ENCODE measurements around the gene BANF1.

BANF1 gene

DNA sequence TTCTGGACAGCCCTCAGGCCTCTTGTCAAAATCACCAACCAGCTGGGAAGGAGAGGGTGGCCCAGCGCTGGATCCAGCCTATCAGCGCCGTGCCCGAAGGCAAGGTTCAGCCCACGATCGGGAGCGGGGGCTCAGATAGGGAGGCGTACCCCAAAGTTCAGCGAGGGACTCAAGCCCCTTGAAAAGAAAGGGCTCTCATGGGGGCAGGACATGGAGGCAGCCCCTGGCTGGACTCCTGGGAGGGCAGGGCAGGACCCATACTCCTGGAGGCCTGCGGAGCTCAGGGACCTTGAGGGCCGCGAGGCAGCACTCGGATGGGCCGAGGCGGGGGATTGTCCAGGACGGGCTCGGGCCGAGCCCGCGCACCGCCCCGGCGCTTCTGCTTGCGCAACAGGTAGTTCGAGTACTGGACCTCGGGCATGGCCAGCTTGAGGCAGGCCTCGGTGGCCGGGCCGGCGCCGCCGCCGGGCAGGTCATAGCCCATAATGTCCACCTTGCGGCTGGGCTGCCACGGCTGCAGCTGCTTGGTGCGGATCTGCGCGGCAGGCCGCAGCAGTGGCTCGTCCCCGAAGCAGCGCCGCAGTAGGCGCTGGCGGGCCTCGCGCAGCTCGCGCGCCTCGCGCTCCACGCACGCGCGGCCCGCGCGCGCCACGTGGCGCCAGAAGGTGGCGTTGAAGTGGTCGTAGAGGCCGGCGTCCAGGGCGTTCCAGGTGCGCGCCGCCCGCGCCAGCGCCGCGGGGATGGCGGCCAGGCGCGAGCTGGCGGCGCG lies 40.1 kb downstream of the BANF1 start:
- no peak for DNase-seq

DNA sequence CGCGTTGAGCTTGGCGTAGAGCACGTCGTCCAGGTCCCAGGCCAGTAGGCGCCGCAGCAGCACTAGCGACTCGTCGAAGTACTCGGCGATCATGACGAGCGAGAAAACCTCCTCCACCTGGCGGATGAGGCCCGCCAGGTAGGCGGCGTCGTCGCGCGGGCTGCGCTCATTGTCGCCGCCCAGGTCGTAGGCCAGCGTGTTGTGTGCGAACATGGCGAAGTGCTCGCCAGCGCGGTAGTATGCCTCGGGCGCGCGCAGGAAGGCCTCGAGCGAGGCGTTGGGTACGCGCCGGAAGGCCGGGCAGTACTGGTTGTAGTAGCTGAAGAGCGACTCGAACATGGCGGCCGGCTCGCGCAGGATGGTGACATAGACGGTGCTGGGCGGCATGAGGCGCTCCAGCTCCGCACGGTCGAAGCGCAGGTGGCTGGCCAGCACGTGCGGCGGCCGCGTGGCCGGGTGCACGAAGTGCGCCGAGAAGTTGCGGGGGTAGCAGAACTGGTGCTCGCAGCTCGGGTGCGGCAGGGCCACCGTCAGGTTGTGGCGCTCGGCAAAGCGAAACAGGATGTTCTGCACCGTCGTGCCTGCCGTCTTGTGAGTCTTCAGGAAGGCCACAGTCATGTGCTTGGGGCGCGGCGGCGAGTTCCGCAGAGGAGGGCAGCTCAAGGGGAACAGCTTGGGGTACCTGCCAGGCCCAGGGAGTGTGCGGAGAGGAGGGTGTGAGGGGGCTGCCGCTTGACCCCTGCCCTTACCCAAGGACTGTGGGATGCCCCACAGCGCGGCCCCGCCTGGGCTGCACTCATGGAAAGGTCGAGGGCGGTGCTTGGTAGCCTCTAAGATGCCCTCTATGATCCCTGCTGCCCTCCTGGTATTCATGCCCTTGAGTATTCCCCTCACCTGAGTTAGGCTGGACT lies 40.9 kb downstream of the BANF1 start:
- no peak for DNase-seq

DNA sequence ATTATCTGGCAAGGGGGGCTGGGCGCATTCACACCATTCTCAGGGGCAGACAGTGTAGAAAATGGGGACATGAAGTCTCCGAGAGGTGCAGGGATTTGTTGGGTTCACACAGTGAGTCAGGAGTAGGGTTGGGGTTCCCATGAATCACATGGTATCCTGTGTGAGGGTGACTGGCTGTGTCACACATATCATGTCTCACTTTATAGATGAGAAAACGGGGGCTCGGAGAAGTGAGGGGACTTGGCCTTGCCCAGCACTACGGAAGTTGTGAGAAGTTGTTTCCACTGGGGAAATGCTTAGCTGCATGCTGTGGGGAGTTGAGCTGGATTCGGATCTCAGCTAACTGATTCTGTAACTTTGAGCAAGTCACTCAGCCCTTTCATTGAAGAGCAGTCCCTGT lies 42.5 kb downstream of the BANF1 start:
- no peak for DNase-seq

DNA sequence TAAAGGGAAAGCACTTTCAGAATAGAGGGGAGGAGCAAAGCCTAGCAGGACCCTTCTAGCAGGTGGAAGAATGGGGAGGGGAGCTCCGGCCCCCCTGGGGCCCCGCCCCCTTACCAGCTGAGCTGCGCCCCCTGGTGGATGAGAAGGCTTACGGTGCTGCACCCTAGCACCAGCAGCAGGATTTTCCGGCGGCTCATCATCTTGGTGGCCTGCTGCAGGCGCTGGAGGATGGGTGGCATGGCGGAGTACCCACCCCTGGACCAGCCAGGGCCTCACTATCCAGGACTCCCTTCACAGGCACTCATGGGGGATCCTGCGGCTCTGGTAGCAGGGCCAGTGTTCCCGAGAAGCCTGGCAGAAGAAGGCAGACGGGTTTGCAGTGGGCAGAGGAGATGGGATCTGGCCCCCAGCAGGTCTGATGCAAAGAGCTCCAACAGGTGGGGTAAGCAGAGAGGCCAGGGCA lies 42.9 kb downstream of the BANF1 start:
- DNase-seq, result peak; percentile 9

DNA sequence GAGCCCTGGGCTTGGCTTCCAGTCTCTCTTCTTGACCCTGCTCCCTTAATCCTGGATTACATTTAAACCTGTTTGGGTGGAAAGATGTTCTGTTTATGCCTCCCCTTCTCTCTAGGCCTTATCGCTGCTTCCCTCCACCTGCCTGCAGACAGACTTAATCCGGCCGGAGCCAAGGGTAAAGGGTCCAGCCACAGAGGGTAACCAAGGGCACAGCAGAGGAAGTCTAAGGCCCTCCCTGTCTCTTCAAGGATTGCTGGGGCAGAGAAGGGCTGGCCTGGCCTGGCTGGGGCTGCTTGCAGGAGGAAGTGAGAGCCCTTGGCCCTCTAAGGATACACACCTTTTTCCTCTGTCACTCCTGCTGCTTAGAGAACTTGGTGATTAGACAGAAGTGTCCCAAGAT lies 44.6 kb downstream of the BANF1 start:
- no peak for DNase-seq

DNA sequence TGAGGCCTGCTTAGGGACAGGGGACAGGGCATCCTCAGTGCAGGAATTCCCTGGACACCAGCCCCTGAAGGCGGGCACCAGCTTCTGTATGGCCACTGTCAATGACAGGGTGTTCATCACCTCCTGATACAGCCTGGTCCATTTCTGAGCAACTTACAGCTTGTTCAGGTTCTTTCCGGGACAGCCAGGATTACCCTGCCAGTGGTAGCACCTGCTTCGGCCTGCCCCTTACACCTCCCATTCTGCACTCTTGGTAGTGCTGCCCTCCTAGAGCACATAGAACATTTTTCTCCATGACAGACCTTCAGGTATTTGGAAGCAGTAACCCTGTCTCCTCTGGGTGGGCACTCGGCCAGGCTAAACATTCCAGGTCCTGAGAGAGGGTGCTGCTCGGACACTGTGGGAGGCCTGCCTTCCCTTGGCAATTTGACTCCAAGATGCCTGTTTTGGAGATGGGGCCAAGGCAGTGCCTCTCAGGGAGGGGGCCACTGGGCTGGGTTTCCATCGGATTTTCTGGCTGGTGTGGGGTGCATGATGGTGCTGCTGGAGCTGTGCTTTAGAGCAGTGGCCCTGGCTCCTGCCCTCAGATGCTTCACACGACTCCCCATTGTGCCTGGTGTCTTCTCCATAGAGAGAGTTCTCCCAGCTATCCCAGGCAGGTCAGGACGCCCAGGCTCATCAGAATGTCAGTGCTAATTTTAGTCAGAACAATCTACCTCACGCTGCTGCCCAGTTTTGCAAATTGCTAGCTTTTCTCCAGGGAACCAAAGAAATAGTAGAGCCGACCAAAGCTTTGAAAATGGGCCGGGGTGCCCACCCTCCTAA lies 45.5 kb downstream of the BANF1 start:
- no peak for DNase-seq

DNA sequence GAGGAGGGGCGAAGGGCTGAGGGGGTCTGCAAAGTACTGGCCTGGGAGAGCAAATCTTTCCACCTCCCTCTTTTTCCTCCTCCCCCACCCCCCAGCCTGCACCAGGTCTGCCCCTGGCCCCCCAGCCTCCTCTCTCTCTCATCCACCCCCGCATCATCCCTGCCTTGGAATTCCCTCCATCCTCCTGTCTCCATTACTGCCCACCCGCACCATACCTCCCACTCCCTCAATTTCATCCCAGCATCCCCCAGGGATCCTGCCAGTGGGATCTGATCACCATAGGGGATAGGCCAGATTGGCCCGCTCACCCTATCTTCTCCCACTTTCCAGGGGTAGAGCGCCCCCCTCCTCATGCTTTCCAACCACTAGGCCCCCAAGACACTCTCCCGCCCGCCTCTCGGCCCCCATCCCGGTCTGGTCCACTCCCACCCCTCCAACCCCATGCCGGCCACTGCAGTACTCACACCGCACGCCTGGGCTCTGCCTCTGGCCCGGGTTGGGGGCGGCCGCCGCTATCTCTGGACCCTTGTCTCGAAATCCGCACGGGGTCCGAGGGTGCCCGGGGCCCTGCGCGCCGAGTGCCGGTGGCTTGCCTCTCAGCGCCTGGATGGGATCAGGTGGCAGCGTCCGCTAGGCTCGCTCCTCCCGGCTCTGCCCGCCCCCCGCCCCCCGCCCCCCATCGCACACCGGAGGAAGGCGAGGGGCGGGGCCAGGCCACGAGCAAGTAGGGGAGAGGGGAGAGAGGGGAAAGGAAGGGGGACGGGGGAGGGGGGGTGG lies 46.4 kb downstream of the BANF1 start, which contains the start of gene GAL3ST3:
GAL3ST3 (minus strand) TSS at position 615 of the 777 bp plus-strand sequence. CDS start 3,746 bp downstream, outside the sequence.
- peak; percentile 26 for DNase-seq

DNA sequence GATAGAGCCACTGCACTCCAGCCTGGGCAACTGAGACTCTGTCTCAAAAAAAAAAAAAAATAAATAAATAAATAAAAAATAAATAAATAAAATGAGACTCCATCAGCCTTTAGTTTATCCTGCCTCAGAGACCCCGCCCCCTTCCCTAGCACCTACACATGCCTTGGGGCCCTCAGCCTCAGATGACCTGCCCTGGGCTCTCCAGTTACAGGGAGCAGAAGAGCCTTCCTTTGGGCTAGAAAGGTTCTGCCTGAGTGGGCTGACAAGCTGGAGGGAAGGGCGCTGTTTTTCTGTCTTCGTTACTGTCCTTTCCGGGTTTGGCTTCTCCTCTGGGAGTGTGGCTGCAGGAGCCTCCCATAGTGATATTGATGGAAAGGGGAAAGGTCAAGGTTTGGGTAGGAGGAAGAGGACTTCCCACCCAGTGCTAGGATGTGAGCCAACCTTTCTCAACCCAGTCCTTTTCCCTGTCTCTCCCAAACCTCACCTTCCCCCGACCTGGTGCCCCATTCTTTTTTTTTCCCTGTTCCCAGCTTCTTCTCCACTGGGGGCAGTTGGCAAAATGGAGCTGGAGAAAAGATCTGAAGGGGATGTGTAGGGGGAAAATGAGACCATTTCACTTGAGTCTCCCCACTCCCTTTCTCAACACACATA lies 48.4 kb downstream of the BANF1 start:
- no peak for DNase-seq

DNA sequence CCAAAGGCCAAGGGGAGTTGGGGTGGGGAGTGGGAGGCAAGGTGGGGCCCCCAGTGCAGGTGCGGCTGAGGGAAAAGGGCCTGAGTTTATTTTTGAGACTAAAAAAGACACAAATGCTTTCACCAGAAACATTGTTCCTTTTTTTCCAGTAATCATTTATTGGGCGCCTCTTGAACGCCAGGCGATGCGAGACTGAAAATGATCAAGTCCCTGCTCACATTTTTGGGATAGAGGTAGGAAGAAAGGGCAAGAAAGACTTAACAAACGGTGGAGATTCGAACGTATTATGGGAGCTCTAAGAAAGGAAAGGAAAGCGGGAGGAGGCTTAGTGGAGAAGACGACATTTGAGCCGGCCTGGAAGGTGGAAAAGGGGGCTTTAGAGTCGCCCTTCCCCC lies 49.1 kb downstream of the BANF1 start:
- DNase-seq, result no peak

DNA sequence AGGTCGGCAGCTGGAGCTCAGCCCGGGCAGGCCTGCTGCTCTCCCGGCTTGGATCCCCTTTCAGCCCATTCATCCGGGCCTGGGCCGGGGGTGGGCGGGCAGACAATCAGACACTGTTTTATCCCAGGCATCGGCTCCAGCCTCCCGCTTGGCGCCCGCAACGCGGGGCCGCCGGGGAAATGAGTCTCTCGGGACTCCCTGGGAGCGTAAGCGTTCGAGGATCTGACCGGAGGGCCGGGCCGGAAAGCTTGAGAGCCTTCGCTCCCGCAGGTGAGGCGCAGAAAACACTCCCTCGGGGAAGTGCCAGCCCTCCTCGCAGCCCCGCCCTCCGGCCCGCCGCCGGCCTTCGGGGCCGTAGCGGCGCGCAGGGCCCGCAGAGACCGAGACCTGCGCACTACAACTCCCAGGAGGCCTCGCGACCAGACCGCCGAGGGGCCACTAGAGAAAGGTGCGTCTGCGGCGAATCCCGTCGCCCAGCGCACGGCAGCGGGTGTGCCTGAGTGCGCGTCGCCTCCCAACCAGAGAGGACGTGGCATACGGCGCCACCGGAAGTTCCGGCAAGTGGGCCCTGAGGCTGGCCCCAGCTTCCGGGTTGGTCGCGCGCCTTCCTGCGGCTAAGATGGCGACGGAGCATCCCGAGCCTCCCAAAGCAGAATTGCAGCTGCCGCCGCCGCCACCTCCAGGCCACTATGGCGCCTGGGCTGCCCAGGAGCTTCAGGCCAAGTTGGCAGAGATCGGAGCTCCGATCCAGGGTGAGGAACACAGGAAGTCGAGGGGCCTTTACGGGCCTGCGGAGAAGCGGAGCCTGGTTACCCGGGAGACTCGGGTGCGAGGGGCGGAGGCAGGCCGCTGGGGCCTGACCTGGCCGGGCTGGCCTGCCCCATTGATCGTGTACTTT lies 49.7 kb downstream of the BANF1 start, which contains the start of gene SF3B2:
SF3B2 (plus strand) TSS at position 599 of the 898 bp plus-strand sequence; CDS start at position 620, 21 bp downstream.
- DNase-seq, result peak; percentile 98

DNA sequence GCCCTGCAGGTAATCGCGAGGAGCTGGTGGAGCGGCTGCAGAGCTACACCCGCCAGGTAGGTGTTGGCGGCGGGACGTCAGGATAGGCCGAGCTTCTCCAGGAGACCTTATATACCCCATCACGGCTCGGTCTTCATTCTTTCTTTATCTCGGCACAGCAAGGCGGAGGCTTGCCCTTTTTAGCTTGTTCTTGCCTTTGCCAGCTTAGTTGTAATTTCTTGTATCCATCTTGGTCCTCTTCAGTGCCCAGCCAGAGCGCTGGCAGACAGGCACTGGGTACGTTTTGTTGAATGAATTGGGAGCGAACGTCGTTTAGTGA lies 50.3 kb downstream of the BANF1 start:
- DNase-seq, result no peak
